Bone marrow (tissue), 2 donors: ENCODE results near the gene LRRC4.

Source experiments
- DNase-seq, 2 donors: peaks; one replicate each; lab custom pipeline; 2025; lab: John Stamatoyannopoulos, UW

LRRC4 gene

DNA sequence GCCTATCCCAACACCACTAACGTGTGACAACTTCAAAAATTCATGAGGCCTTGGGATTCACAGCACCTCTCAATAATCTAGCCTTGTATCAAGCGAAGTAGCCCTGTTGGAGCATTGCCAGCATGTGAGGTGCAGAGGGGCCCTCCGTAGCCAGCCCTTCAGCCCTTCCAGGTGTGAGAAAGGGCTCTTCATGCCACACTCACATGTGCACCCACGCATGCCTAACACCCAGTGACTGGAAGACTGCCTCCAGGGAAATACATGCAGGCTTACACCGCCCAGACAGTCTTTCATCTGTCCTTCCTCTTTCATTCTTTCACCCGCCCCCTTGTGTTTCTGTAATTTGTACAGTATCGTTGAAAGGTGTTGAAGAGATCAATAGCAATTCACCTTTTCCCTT, 26.1 kb downstream of the LRRC4 start:
- DNase-seq, result no peak

DNA sequence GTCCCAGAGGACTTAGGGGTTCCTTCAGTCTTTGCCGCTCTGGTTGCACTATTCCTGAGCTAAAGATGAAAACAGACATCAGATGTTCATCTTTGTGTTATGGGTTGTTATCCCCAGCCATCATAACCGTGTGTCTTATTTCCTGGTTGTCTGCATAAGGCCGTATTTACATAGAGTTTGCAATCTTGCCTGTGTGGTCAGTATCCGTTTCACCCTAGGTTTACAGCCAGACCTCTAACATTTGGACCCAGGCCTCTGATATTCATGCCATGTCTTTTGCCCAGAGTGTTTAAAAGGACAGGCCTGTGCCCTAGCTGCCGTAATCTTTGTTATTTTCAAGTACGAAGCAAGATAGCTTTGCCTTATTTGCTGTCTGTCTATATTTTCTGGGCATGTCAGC, 26.6 kb downstream of the LRRC4 start:
- no peak for DNase-seq

DNA sequence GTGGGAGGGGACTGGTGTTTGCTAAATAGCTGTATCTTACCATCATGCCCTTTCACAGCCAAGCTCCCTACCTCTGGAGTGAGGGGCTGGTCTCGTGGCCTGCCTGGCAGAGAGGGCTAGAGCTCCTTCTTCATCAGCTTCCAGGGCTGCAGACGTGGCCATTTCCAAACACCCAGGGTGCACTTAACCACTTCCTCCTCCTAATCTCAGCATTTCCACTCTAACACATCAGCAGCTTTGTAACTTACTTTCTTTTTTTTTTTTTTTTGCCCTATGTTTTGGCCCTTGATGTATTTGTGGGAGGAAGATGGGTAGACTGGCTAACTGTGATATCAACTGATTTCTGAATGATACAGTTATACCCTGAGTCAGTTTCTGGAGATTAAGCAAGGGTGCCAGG, 27.4 kb downstream of the LRRC4 start:
- DNase-seq, result no peak

DNA sequence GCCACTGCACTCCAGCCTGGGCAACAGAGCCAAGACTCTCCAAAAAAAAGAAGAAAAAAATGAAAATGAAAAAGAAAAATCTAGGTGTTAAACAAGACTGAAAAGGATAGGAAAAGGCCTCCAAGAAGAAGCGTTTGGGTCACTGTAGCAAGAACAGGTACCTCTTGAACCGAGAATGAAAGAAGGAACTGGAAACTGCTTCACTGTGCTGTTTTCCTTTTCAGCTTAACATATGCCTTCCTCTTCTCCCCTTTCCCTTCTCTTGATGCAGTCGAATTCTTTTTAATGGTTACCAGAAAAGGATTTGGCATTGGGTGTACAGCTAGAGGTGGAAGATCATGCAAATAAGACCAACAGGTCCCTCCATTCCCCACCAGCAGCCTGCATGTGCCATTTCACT, 28.1 kb downstream of the LRRC4 start:
- no peak for DNase-seq

DNA sequence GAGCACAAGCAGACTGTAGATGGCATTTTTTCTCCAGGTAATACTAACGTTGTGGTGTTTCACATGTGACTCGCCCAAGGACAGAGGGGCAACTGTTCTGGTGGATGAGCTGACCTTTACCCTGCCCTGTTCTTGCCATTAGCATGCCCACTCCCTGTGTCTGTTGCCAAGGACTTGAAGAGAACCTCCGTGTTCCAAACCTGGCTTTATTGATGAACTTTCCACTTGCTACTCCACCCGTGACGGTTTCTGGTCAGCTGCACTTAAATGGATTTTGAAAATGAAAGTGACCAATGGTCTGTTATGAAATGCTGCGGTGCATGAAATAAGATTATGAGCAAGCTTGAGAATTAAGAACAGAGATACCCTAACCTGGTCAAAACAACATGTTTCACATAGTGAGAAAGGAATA, 30.4 kb downstream of the LRRC4 start:
- no peak for DNase-seq

DNA sequence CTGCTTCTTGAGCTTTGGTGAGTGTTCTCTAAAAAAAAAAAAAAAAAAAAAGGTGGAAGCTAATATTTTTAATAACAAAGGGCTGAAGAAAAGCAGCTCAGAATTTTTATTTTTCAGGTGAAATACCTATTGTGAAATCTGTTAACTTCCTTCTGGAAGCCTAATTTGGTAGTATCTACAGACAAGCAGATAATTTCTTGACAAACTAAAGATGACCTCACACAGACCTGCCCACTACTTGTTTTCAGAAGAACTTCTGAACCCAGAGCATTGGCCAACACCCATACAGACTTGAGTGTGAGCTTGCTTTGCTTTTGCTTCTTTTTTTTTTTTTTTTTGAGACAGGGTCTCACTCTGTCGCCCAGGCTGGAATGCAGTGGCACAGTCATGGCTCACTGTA, 31.2 kb downstream of the LRRC4 start:
- DNase-seq, result no peak

DNA sequence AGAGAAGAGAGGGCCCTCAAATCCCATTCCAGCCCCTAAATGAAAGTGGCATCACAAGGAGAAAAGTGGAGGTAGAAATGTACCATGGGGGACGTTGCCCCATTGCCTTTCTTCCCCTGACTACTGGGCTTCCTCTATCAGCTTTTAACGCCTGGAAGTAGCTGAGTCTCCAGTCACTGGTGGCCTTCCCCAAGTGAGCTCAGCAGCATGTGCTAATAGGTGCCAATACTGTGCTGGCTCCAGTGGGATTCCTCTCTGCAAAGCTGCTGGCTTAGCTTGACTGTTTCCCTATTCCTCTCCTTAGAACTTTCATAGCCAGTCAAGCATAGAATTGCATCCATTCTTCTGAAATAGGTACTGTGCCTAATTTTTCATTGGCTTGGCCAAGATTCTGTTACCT, 32.6 kb downstream of the LRRC4 start:
- DNase-seq, result no peak

DNA sequence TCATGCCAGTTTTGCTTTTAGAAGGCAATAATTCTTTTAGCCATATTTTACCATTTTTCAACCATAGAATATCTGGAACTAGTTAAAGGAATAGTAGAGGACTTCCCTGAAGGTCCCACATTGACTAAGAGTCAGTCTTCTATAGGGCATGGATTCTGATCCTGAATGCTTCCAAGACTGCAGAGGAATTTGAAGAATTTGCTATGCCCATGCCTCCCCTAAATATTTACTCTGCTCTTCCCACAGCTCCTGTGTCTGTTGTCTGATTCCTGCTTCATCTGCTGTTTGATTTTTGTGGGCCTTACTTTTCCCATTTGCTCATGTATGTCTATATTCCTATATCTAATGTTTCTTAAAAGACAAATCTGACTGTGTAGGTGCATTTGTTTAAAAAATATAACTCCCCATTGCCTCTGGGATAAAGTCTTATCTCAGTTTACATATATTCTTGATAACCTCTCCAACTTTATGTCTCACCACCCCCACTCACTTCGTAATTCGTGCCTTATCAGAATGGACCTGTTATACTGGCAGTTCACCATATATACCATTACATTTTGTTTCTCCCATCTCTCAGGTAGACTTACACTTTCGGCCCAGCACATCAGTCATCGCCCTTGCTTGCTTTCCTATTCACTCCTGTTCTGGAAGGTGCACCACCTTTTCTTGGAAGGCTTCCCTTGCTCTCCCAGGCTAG, 33.9 kb downstream of the LRRC4 start:
- DNase-seq, result no peak

DNA sequence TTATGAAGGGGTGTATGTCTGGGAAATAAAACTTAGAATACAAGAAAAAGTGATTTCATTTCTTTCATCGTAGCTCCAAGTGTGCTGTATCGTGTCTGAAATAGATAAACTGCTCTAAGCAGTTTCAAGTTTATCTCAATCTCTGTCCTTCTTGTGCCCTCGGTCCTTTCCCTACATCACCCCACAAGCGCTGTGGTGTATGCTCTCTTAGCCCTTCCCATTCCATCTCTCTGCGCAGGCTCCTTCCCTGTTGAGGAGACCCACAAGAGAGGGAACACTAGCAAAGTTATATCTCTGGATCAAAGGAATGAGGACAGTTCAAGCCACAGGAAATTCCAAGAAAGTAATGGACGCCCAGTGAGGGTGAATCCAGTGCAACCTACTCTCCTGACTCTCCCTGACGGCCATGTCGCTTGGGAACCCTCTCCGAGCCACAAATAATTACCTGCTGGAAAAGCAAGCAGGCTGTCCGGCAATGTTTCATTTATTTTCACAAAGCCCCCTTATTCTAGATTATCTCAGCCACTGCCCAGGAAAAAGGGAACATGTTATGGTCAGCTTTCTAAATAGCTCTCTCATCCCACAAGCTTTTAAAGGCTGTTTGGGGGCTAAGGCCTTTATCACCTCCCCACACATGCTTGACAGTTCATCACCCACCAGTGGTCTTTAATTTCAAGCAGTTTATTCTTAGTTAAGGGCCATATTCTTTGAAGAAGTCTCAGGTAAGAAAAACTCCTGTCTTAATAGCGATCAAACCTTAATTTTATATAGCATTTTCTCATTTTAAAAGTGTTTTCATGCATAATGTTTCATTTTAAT, 34.8 kb downstream of the LRRC4 start:
- DNase-seq, result no peak

DNA sequence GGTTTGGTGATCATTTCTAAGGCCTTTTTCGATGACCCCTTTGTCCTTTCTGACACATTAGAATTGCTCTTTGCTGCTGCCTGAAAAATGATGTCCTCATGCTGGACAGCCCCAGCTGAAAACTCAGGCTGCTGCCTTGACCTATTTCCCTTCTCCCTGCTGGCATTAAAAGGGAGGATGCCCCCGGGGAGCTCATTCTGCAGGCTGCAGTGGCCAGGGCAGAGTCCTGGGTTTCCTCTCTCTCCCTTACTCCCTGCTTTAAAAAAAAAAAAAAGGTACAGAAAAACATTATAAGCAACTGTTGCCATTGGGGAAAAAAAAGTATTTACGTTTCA, 35.4 kb downstream of the LRRC4 start:
- DNase-seq, result no peak

DNA sequence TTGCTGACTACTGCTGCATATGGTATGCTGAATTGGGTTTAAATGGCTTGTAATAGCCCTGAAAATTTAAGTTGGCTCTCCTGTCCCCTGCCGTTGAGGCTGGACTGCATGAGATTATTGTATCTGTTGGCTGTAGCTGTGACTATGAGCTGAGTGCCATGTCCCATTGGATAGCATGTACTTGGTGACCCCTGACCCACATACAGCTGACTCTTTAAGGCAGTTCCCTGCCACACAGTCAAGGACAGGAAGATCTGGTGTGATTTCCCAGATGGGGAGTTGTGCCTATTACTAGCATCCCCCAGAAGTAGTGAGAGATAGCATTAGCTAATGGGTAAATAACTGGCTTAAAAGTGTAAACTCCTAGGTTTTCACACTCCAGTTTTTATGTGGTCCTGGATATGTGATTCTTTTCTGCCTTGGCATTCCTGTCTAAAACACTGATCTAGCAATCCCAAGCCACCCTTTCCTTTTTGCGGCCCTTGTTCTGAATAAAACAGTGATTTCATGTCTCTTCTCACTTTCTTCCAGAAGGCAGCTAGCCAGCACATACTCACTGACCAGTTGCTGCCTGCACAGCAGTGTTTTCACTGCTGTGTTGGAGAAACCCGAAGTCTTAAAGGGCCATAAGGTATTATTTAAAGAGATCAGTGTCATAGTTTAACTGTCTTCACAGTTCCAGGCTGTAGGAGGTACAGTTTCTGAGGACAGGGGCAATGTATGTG, 35.9 kb downstream of the LRRC4 start:
- no peak for DNase-seq

DNA sequence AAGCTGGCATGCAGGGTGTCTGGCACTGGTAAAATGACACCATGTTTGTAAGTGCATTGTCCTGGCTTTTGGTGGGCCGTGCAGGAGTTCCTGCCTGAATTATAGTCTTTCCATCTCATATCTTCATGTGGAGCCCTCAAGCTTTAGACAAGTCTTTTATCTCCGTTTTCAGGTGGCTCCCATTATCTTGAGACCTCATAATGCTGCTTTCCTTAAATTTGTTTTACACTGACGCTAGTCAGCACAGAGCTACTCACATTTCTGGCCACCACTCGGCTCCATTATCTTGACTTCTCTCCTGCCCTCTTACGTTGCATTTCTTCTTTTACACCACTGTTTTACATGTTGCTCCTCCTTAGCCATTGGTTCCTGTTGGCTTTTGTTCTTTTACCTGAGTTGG, 37.2 kb downstream of the LRRC4 start:
- DNase-seq, result no peak

DNA sequence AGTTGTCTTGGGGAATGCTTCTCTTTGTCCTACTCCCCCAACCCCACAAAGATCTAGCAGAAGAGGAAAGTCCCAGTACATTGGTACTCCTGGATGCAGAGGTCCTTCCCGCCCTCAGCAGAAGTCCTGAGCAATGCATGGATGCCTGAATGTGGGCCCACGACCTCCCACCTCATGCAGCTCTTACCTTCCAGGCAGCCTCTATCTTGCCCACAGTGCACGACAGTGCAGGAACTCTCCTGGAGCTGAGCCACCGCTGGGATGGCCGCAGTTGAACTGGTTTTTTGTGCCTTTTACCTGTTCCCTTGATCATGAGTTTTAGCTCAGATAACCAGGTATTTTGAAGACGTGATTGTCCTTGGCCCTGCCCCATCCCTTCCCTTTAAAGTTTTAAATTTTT, 37.9 kb downstream of the LRRC4 start:
- DNase-seq, result no peak

DNA sequence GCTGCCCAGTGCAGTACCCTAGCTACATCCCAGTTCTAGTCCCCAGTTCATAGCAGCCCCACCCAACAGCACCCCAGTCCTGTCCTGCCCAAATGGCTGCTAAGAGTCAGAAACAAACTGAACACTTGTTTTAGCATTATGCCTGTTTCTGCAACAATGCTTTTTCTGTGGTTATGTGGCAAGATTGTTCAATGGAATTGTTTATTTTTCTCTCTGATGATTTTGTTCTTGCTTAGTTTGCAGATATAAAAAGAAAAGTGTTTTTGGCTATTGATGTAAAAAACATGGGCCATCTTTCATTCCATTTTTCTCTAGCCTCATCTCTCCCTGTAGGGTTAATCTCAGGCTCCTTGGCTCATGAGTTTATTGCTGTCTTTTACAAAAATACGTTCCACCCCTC, 42.5 kb downstream of the LRRC4 start:
- DNase-seq, result no peak

DNA sequence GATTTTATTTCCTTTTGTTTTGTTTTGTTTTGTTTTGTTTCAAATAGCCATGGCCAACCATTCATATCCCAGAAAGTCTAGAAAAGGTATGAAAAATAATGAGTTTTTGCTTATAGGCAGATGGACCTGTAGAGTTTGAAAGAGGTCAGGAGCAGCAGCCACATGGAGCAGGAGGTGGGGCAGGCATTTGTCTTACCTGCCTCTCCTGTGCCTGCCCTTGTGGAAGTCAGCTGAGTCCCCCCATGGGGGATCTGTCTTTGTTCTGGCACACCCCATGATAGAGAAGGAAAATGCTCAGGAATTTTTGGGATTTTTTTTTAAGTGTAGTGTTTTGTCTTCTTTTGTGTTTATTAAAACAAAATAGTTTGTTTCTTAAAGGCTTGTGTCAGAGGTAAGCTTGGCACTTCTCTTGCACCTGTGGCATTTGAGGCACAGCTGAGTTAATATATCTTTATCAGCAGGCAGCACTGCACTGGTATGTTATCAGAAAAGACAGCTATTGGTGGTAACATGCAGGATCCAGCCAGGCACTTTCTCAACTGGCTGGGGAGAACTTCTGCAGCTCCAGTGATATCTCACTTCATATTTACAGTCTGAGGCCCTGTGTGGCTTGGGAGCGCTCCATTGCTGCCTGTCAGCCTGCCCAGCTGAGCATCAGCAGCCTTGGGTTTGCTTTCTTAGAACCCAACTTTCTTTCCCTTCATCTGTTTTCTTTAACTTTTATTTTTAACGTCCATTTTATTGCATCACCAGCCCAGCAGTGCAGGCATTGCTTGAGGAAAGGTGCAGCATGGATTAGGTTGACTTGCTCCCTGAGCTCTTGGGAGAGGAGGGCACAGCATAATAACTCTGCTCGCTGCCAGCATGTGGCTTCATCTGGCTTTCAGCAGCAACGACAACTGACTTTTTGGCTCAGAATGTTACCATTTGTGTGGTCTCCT, 44.4 kb downstream of the LRRC4 start:
- DNase-seq, result no peak

DNA sequence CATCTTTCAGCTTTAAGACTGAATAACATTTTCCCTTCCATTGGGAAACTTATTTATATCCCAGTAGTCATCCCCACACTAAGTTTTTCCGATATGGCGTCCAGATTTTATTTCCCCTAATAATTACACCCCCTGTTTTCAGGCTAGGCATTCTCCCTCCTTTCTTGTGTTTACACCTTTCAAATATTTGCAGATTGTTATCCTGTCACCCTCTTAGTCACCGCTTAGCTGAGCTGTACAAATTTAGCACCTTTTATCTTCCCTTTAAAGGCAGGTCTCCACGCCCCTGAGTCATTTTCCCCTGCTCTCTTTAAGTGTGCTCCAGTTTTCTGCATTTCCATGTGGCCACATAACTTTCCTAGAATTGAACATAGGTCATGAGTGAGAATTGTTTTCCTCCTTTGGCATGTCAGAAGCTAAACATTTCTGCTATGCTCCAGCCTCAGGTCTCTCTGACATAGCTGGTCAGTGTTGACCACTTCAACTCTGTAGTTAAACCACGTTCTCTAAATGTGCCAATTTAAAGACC, 47.4 kb downstream of the LRRC4 start:
- no peak for DNase-seq

DNA sequence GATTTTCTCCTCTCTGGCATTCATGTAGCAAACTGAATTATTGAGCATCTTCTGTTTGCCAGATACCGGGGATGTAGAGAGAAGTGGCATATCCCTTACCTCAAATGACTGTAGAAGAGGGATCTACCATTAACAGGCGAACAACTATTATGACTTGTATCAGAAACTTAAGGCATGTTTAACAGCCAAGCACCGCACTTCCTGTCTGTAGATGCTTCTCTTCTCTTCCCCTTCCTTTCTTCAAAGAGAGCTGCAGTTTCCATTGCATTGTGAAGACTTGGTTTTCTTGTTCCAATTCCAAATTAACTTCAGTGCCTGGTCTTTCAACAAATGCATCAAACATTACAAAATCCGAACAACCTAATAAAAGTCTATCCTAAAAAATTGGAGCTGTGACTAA, 49.3 kb downstream of the LRRC4 start:
- DNase-seq, result no peak

DNA sequence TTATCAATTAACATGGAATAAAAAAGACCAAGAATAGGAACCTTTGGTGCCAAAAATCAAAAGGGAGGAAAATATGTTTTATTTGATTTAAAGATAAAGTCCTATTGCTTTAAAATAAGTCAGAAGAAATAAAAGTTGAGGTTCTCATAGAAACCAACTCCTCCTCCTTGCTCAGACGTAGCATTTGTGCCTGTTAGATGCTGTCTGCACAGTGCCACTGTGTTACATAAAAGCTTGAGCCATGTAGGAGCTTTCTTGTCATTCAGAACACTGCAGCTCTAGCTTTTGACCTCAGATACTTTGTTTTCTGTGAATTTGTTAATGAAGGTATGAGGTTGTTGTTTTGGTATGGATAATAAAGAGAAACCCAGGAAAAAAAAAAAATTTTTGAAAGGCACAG, 50.3 kb downstream of the LRRC4 start:
- DNase-seq, result no peak

DNA sequence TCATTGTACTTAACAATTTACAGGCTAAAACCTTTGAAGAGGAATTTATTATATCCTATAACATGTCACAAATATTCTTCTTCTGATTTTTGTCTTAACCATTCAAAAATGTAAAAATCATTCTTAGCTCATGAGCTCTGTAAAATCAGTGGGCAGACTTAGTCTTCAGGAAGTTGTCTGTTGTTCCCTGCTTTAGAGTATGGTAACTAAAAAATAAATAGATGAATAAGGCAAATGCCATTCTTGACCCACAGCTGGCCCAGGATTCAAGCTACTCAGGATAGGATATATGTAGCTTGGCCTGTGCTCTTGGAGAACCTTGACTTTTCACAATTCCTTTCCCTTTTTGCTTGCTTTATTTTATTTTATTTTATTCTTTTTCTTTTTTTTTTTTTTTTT, 51.5 kb downstream of the LRRC4 start:
- DNase-seq, result no peak

DNA sequence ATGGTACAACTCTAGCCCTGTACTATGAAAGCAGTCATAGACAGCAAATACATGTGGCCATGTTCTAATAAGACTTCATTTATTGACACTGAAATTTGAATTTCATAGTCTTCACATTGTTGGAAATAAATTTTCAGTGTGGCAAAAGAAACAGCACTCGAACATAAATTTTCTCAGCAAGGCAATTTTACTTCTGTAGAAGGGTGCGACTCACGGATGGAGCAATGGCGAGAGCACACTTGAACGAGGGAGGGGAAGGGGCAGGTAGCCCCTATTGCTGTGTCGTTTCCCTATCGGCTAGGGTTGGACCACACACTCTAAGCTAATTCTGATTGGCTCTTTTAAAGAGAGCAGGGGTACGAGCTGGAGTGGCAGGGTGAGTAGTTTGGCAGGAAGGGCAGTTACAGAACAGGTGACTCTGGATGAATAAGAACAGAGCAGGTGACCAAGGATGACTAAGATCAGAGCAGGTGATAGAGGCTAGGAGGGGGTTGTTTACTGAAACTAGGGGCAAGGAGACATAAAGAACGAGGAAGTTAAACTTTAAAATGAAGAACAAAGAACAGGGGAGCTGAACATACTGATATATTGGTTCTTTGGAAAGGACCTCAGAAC, 52.0 kb downstream of the LRRC4 start:
- no peak for DNase-seq

DNA sequence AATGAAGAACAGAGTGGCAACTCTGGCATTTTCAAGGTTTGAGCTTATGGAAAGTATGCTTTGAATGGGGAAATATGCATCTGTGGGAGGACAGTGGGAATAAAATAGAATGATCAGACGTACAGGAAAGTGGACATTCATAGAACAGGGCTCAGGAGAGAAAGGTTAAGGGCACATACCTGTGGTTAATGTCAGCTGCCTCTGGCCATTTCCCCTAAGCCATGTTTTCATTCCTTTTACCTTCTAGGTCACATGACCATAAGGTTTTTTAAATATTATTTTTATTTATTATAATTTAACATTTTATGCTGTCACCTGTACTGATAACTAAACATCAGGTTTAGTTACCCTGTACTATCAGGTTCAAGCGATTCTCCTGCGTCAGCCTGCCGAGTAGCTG, 52.8 kb downstream of the LRRC4 start:
- DNase-seq, result no peak
